T47D (cell line): ENCODE measurements around the gene CTDNEP1.

Experiments used
- DNase-seq, 2 experiments: peaks; one replicate each; pipeline versions ENCODE4 v3.0.0 to v3.0.0-alpha.2; 2011 to 2012; ENCODE audit warnings: low read depth in 1 of 2, low spot score in 1 of 2
- JUND ChIP-seq: IDR thresholded peaks from 2 replicates; pipeline ENCODE4 v1.6.1; 2012; ENCODE audit warnings: low read depth
- in situ Hi-C: cut with HindIII; loops from 2 replicates; pipeline ENCODE4 v1.10.0; 2016; ENCODE audit warnings: low sequenced_read_pairs, low pct_unique_long_range_greater_than_20kb

CTDNEP1 gene

DNA sequence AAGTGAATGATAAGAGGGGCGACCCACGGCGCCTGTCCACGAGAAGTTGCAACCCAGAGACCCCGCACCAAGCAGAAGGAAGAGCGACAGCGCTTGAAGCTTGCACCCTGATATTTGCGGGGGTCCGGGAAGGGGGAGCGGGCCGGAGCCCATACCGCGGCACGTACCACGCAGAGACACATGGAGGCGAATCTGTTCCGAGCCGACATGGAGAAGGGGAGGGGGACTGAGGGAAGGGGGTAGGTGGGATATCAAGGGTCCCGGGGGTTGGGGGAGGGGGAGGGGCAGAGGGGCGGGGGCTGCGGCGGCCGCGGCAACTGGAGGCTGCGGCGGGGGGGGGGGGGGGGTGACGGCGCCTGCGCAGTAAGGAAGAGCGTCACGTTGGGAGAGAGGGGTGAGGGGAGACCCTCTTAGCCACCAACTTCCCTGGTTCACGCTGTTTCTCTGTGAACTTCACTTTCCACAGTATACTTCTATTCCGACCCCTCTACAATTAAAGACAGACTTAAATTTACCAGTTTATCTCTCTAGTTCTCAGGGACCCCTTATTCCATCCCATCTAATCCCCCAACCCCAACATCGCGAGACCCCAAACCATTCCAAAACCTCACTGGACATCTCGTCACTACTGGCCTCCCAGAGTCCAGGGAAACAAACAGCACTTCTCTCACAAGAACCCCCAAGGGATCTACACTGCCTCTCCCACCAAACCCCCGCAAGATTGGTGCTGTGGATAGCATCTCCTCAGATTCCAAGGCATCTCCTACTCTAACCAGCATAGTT is 39.9 kb downstream of the CTDNEP1 start:
- in situ Hi-C loops, result no loop called here
- no peak for TF ChIP-seq JUND
- DNase-seq, result no peak

DNA sequence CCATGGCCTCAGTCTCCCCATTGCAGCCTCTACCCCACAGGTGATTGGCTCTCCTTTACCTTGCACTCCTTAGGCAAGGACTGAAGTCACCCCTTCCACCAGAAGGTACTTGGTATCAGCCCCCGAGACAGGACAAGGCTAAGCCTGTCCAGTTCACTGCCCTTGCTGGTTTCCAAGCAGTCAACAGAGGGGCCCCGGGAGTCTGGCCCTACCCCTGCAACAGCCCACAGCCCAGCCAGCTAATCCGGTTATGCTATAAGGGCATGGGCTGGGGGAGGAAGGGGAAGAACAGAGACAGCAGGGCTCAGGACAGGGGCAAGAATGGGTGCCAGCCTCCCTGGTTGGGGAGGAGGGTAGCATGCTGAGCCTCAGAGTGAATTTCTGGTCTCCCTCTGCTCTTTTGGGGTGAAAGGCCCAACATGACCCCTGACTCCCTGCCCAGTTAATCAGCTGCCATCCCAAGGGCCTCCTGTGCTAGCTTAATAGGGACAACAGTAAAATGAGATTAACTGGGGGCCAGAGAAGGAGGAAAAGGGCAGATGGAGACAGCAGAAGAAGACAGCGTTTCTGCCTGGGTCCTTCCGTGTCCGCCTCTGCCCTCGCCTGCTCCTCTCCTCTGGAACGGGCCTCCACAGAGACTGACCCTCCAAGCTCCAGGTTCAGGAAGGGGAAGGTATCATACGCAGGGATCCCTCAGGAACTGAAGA is 42.6 kb downstream of the CTDNEP1 start:
- in situ Hi-C loops, result no loop called here
- no peak for DNase-seq
- no peak for TF ChIP-seq JUND

DNA sequence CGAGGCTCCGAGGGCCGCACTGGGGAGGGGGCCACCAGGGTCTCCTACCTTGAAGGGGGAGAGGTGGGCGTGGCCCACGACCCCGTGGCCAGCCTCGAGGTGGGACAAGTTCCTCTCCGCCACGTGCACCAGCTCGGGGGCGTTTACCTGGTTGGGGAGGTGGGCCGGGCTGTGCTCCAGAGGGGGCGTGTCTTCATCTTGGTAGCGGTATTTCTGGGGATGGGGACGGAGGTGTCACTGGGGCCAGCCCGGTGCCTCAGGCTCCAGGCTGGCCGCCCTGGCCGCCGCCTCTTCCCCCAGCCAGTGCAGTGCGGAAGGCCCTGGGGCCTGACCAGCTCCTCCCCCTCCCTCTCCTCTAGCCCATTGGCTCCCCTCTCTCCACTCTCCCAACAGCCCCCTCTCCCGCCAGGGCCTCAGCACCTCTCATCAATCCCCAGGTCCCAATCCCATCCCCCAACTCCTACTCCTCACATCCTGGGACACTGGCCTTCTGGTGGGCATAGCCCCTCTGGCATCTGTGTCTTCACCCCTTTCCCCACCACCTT is 43.4 kb downstream of the CTDNEP1 start:
- no peak for DNase-seq
- no peak for TF ChIP-seq JUND
- in situ Hi-C loops, result no loop called here

DNA sequence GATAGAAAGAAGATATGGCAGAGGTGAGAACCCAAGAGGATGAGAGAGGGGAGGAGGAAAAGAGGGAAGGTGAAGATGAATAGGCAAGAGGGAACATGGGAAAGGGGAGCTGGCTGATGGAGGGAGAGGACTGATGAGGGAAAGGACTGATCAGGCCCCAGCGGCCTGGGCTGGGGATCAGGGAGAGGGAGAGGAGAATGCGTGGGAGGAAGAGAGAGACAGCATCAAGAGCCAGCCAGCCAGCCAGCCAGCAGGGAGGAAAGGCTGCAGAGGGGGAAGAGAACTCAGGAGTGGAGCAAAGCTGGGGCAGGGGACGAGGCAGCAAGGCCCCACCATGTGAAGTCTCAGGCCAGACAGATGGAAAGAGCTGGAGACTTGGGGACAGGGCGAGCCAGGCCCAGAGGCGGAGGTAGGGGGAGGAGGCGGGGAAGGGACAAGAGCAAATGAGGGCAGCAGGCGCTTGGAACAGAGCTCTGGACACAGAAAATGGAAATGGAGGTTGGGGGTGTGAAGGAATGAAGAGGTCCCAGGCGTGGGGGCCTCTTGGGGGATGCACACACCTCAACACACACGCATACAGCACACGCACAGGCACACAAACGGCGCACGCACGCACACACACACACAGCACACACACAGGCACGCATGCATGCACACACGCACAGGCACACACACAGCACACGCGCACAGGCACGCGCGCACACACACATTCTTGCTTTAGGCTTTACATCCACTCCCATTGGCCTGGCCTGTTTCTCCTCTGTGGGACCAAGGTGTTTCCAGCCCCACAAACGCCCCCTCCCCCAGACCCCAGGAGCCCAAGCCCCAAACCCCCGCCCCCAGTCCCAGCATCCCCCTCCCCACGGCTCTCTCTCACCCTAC is 44.2 kb downstream of the CTDNEP1 start:
- no peak for DNase-seq
- in situ Hi-C loops, result no loop called here
- TF ChIP-seq JUND, result no peak

DNA sequence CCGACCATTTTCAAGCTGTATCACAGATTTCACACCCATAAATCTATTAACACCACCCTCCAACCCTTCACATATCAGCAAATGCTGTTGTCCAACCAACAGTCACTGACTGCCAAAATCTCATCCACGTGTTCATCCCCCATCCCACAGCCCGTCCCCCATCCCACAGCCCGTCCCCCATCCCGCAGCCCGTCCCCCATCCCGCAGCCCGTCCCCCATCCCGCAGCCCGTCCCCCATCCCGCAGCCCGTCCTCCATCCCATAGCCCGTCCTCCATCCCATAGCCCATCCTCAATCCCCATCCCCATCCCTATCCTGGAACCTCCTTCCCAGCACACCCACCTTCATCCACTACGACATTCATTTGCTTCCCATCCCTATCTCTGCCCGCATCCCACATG is 46.0 kb downstream of the CTDNEP1 start:
- in situ Hi-C loops, result no loop called here
- TF ChIP-seq JUND, result no peak
- no peak for DNase-seq

DNA sequence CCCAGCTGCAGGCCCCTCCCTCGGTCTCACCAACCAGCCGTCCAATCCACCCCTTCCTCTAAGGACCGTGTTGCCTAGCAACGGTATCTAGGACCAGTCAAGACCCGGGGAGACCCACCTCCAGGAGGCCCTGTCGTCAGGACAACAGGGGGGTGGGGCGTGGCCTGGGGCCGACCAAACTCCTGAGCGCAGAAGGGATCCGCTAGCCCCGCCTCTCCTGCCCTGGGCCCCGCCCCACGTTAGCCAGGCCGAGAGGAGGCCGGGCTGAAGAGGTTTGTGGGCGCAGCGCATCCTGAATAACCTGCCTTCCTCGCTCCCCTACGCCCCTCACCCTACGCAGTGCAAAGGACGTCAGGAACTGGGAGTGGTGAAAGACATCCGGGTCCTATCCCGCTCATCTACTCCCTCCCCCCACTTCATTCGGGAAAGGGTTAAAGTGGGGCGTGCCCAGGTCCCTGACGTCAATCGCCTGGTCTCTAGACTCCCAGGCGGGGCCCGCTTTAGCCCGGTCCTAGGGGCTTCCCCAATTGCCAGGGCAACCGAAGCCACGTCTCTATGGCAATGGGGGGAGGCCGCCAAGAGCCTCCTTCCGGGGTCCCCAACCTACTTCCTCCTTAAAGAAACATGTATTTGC is 46.6 kb downstream of the CTDNEP1 start:
- no peak for DNase-seq
- TF ChIP-seq JUND, result no peak
- in situ Hi-C loops, result no loop called here

DNA sequence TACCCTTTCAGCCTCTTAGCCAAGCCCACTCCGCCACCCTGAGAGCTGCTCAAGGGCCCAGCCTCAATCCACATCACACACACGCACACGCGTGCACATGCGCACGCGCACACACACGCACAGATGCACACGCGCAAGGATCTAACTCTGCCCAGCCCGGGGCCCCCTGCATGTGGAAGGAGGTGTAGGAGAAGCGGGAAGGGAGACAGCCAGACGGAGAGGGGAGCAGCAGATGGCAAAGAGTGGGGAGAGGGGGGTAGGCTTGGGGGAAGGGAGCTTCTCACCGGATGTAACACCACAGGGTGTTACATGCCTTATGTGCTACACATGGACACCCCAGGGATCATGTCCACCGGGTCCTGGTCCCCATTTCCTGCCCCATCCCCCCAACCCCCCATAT is 47.2 kb downstream of the CTDNEP1 start:
- in situ Hi-C loops, result no loop called here
- no peak for DNase-seq
- TF ChIP-seq JUND, result no peak

DNA sequence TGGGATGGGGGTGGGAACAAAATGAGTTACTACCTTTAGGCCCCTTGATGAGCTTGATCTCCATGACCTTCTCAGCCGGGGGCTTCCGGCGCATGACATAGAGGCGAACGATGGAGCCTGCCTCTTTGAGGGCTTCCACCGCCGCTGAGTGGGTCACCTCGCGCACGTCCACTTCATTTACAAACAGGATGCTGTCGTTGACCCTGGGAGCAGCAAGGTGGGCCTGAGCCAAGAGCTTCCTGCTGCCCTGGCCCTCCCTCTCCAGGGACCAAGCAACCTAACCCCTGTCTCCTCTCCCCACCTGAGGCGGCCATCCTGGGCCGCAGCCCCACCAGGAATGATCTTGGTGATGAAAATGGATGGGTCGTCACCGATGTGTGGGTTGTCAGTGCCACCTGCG is 48.1 kb downstream of the CTDNEP1 start:
- in situ Hi-C loops, result no loop called here

DNA sequence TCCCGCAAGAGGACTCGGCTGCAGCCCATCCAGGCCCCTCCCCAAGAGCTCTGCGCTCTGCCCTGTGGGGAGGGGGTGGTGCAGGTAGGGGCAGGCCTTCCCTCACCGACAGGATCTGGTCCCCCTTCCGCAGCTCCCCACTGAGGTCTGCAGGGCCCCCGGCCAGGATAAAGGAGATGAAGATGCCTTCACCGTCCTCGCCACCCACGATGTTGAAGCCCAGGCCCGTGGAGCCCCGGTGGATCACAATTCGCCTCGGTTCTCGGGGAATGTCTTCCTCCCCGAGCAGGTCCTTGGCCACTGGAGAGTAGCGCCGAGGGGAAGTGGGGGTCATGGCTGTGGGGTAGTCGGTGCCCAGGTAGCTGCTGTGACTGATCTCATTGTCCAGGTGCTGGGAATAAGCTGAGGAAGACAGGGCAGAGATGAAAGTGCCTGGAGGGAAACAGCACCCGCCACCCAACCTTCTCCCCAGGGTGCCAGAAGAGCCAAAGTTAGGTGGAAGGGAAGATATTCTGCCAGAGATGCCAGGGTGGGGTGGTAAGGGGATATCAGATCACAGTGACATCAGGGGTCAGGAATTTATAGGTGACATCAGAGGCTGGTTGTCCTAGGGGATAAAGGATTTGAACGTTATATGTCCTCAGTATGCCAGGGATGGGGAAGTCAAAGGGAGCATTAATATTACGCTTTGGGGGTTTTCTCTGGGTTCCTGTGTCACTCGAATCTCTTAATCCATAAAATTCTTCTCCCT is 54.7 kb downstream of the CTDNEP1 start:
- no peak for TF ChIP-seq JUND
- no peak for DNase-seq
- in situ Hi-C loops, result no loop called here

More for the DNA sequence above, 48.1 kb downstream of the CTDNEP1 start:
- TF ChIP-seq JUND, result no peak
- no peak for DNase-seq

DNA sequence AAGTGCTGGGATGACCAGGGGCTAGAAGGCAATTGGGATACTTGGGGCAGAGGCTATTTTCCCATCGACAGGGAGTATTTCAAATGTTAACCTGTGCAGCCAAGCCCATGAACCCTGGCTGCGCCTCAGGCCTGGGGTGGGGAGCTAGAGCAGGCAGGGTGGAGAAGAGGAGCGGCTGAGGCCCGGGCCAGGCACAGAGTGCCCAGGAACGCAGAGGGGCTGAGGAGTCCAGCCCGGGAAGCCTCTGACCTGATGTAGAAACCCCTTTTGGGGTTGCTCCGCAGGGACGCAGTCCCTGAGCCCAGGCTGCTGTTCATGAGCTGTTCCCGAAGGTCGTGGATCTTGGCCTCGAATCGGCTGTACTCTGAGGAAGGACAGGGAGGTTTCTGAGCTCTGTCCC is 55.6 kb downstream of the CTDNEP1 start:
- in situ Hi-C loops, result no loop called here
- no peak for TF ChIP-seq JUND
- no peak for DNase-seq
